Osteocyte (in vitro differentiated cells): ENCODE data around the gene MAPK1IP1L. TPM values are rescaled to one million over a fixed set of nuclear protein-coding genes. Genes with fewer than 3 reads are reported as not detected.

Experiments used
- DNase-seq: peaks from one replicate; pipeline ENCODE4 v3.0.0; 2021; ENCODE audit warnings: mixed read lengths; ENCODE audit not compliant: unreplicated experiment; ENCODE audit errors: extremely low spot score
- H3K27ac Mint-ChIP-seq: one replicate; pipeline ENCODE4 v1.8.0; 2021; ENCODE audit warnings: mild to moderate bottlenecking, mixed read lengths; ENCODE audit not compliant: unreplicated experiment
- H3K27me3 Mint-ChIP-seq: one replicate; pipeline ENCODE4 v1.8.0; 2021; ENCODE audit warnings: mixed read lengths; ENCODE audit not compliant: unreplicated experiment
- H3K36me3 Mint-ChIP-seq: one replicate; pipeline ENCODE4 v1.8.0; 2021; ENCODE audit warnings: mixed read lengths; ENCODE audit not compliant: unreplicated experiment
- H3K4me1 Mint-ChIP-seq: one replicate; pipeline ENCODE4 v1.8.0; 2021; ENCODE audit warnings: mixed read lengths; ENCODE audit not compliant: unreplicated experiment
- H3K4me3 Mint-ChIP-seq: one replicate; pipeline ENCODE4 v1.8.0; 2021; ENCODE audit warnings: mild to moderate bottlenecking, moderate library complexity, mixed read lengths; ENCODE audit not compliant: unreplicated experiment
- H3K9me3 Mint-ChIP-seq: one replicate; pipeline ENCODE4 v1.8.0; 2021; ENCODE audit warnings: mixed read lengths; ENCODE audit not compliant: unreplicated experiment
- total RNA-seq: library from RNA; stranded (reverse); gene quantifications from 2 replicates; pipeline ENCODE4 v1.2.1, GENCODE V29; 2021
- TF ChIP-seq, protein P1 (sequence below): fragments of 200-600 bp; sonication (generic); IDR thresholded peaks from 2 replicates; pipeline ENCODE4 v1.5.0; 2021; ENCODE audit warnings: antibody characterized with exemption, mild to moderate bottlenecking, moderate library complexity

MAPK1IP1L gene
- total RNA-seq, 1 donor from 2014 or later = 102 TPM

DNA sequence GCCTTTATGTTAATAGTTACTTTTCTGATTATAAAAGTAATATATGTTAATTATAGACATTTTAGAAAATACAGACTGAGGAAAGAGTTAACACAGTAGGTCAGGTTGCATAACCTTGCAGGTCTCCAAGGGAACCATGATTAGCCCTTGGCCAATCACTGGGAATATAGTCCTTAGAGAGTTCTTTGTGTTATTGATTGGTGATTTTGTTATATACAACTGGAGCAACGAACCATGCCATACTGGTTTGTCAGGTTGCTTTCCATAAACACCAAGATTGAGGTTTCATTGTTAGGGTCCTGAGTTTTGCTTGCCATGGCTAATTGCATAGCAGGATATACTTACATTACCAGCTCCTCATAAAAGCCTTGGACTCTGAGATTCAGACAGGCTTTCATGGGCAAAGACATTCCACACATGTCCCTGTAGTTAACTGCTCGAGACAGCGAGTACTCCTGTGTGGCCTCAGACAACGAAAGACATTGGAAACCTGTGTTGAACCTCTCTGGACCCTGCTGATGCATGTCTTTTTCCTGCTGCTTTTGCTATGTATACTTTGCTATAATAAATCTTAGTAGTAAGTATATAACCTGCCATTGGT lies 33.7 kb downstream of the MAPK1IP1L start:
- DNase-seq = no peak
- no peak overlapping the region for H3K4me3 Mint-ChIP-seq
- no peaks in the 10 kb centered on the region for H3K9me3 Mint-ChIP-seq
- H3K27me3 Mint-ChIP-seq = no peaks in the 10 kb centered on the region
- TF ChIP-seq, protein P1, sequence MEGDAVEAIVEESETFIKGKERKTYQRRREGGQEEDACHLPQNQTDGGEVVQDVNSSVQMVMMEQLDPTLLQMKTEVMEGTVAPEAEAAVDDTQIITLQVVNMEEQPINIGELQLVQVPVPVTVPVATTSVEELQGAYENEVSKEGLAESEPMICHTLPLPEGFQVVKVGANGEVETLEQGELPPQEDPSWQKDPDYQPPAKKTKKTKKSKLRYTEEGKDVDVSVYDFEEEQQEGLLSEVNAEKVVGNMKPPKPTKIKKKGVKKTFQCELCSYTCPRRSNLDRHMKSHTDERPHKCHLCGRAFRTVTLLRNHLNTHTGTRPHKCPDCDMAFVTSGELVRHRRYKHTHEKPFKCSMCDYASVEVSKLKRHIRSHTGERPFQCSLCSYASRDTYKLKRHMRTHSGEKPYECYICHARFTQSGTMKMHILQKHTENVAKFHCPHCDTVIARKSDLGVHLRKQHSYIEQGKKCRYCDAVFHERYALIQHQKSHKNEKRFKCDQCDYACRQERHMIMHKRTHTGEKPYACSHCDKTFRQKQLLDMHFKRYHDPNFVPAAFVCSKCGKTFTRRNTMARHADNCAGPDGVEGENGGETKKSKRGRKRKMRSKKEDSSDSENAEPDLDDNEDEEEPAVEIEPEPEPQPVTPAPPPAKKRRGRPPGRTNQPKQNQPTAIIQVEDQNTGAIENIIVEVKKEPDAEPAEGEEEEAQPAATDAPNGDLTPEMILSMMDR = no peak
- H3K36me3 Mint-ChIP-seq = no peaks in the 10 kb centered on the region
- no peak overlapping the region for H3K27ac Mint-ChIP-seq
- peaks cover 2% of the 10 kb centered on the region for H3K4me1 Mint-ChIP-seq

DNA sequence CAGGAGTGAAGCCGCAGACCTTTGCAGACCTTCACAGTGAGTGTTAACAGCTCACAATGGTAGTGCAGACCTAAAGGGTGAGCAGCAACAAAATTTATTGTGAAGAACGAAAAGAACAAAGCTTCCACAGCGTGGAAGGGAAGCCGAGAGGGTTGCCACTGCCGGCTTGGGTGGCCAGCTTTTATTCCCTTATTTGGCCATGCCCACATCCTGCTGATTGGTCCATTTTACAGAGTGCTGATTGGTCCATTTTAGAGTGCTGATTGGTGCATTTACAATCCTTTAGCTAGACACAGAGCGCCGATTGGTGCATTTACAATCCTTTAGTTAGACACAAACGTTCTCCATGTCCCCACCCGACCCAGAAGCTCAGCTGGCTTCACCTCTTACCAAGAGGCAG lies 35.5 kb downstream of the MAPK1IP1L start:
- Mint-ChIP-seq H3K4me1 (peaks cover 4% of the 10 kb centered on the region), H3K36me3 (no peaks in the 10 kb centered on the region), H3K9me3 (no peaks in the 10 kb centered on the region), H3K27ac (no peak overlapping the region), H3K27me3 (no peaks in the 10 kb centered on the region), H3K4me3 (no peak overlapping the region)
- TF ChIP-seq, protein P1 = no peak
- peak; percentile 42 for DNase-seq

DNA sequence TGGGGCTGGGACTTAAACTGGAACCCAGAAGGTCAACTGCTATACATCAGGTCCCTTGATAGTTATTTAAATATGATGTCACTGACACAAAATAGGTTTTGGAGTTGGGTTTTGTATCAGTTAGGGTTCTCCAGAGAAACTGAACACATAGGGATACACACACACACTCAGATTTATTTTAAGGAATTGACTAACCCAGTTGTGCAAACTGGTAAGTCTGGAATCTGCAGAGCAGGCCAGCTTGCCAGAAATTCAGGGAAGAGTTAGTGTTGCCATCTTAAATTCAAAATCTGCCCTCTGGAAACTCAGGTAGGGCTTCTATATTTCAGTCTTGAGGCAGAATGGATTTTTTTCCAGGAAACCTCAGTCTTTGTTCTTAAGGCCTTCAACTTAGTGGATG lies 36.9 kb downstream of the MAPK1IP1L start:
- H3K4me1 Mint-ChIP-seq = peaks cover 15% of the 10 kb centered on the region
- no peaks in the 10 kb centered on the region for H3K9me3 Mint-ChIP-seq
- H3K36me3 Mint-ChIP-seq = no peaks in the 10 kb centered on the region
- H3K4me3 Mint-ChIP-seq = no peak overlapping the region
- H3K27ac Mint-ChIP-seq = no peak overlapping the region
- no peak for DNase-seq
- no peaks in the 10 kb centered on the region for H3K27me3 Mint-ChIP-seq
- TF ChIP-seq, protein P1 = no peak

GRCh38 chr14:55092341-55092740 lies 40.9 kb downstream of the MAPK1IP1L start:
- H3K9me3 Mint-ChIP-seq = no peaks in the 10 kb centered on the region
- no peak overlapping the region for H3K27ac Mint-ChIP-seq
- TF ChIP-seq, protein P1 = no peak
- H3K27me3 Mint-ChIP-seq = no peaks in the 10 kb centered on the region
- H3K4me3 Mint-ChIP-seq = no peak overlapping the region
- H3K4me1 Mint-ChIP-seq = peaks cover 18% of the 10 kb centered on the region
- no peak for DNase-seq
- no peaks in the 10 kb centered on the region for H3K36me3 Mint-ChIP-seq

- Mint-ChIP-seq H3K27me3 (no peaks in the 10 kb centered on the region), H3K4me3 (no peak overlapping the region), H3K4me1 (peaks cover 17% of the 10 kb centered on the region), H3K36me3 (no peaks in the 10 kb centered on the region), H3K27ac (no peak overlapping the region), H3K9me3 (no peaks in the 10 kb centered on the region)
- TF ChIP-seq, protein P1 = no peak
- DNase-seq = no peak
These were observed 43.1 kb downstream of the MAPK1IP1L start for GRCh38 chr14:55094292-55095157.
